HS-27A (cell line): Measurements from ENCODE around the gene FLT3.
"Not testable (repeated sequence)": the region's sequence is repeated elsewhere in the genome, so short reads cannot be mapped to it uniquely, and the experiment has no call there.

Experiments used
- DNase-seq: peaks from one replicate; pipeline ENCODE4 v3.0.0-alpha.2; 2012; ENCODE audit warnings: low read depth, missing footprints

Gene FLT3

GRCh38 chr13:27972478-27972820 lies 127.9 kb downstream of the FLT3 start:
- DNase-seq: no peak

DNA sequence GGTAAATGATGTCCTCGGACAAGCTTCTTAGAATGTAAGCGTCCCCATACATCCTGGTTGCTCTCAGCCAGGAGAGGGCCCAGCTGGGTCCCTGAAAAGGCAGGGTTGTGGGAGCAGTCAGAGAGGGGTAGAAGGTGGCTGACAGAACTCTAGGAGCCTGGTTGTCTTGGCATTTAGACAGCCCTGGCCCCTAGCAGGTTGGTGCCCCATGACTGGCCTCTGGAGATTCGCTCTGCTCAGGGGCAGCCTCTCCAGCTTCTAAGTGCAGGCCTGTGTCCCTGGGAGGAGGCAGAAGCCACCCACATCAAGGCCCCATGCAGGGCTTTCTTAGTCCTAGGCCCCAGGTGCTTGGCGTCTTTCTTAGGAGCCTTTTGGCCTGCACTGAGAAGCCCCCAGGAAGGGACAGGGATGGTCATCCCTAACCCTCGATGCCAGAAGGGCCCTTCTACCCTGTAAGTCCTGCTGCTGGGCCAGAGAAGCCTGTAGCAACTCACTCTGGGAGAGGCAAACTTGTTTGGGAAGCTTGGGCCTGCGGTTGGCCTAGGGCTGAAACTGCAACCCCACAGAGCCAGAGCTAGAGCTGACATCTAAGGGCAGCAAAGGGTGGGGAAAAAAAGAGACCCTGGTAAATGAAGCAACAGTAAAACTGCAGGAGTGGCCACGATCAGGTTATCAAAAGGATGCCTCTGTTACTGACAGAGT lies 128.4 kb downstream of the FLT3 start:
- DNase-seq: no peak

- DNase-seq: no peak
Measured at GRCh38 chr13:27971236-27971645, 129.1 kb downstream of the FLT3 start.

DNA sequence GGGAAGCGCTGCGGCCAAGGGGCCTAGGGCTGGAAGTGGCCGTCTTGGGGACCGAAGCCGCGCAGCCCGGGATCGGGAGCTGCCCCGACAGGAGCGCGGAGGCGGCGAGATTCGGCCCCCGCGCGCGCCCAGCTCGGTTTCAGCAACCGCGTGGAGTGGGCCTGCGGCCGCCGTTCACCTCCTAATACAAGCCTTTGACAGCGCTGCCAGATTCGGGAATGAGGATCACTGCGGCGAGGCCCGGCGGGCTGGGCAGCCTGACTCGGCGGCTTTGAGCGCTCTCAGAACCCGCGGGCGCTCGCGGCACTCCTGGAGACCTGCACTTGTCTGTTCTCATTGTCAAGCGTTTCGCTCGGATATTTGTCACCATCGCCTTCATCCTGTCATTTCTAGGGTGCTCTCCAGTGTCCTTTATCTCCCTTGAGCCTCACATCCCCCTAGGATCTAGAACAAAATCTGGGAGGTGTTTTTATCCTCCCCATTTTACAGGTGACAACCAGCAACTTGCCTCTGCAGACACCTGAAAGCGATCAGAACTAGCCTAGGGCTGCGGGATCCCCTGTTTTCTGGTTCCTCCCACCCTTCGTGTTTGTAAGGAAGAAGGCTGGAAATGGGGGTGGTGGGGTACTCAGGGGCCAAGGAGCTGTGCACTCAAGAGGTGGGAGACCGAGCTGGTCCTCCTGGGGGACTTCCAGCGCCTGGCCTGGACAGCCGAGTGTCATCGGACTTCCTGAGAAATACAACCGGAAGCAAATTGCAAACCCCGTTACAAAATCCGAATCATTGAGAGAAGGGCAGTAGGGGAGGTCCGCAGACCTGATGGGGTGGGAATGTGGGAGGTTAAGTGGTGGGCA lies 129.8 kb downstream of the FLT3 start:
- no peak for DNase-seq

- no peak for DNase-seq
Measured at GRCh38 chr13:27969866-27970229, 130.5 kb downstream of the FLT3 start.

- no peak for DNase-seq
Measured at GRCh38 chr13:27969082-27969865, 131.1 kb downstream of the FLT3 start, which contains the start of gene CDX2. CDX2 (minus strand) TSS chr13:27969315; CDS start chr13:27969006, 309 bp downstream.

- no peak for DNase-seq
Measured at GRCh38 chr13:27968316-27969081, 131.9 kb downstream of the FLT3 start.

DNA sequence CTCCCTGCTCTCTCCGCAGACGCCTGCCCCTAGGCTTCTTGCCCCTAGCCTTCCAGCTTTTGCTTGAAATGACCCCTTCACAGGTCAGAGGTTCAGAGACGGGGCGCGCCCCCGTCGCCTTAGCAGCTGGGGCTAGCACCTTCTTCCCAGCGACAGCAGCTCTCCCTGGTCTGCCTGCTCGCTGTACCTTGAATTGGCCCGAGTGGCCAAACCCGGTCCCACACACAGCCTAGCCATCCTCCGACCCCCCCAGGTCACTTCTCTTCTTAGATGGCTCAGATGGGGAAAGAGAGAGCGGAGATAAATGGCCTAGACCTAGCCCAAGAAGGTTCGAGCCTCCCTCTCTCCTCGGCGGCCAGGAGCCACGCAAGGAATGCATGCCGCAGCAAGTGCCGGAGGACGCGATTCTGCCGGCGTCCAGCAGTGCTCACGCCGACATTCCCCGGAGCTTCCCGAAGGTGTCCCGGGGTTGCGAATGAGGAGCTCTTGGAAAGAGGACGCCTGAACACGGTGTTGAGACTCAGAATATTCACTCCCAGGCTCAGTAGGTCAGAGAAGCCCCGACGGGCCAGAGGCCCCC lies 132.6 kb downstream of the FLT3 start:
- no peak for DNase-seq

GRCh38 chr13:27967203-27967735 lies 133.1 kb downstream of the FLT3 start:
- DNase-seq: no peak

DNA sequence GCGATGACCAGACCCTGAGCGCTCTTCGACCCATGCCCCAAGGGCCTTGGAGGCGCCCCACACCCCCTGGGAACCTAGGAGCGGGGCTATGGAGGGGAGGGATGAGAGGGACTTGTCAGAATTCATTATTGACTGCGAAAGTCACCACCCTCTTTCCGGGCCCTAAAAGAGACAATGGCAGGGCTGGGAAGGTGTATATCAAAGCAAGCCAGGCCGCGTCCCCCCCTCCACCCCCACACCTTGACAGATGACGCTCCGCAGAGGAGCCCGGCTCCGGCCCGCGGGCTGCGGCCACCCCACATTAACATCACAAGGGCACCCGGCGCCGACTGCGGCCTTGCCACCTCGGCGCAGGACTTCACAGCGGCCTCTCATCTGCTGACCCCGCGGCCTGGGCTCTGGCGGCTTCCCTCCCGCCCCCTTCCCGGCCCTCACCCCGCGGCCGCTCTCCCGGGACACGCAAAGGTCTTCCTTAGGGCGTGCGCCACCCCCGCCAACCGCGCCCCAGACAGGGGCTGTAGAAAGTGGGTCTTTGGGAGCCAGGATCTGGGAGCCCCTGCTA lies 133.7 kb downstream of the FLT3 start:
- DNase-seq: no peak

GRCh38 chr13:27965740-27966640 lies 134.4 kb downstream of the FLT3 start:
- no peak for DNase-seq

- DNase-seq: no peak
Measured at GRCh38 chr13:27965343-27965739, 135.0 kb downstream of the FLT3 start.

GRCh38 chr13:27964741-27965323 lies 135.5 kb downstream of the FLT3 start:
- no peak for DNase-seq

DNA sequence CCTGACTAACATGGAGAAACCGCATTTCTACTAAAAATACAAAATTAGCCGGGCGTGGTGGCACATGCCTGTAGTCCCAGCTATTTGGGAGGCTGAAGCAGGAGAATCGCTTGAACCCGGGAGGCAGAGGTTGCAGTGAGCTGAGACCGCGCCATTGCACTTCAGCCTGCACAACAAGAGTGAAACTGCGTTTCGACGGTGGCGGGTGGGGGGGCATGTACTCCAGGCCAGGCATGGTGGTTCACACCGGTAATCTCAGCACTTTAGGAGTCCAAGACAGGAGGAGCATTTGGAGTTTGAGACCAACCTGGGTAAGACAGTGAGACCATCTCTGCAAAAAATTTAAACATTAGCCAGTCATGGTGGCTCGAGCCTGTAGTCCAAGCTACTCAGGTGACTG lies 136.2 kb downstream of the FLT3 start:
- DNase-seq: not testable (repeated sequence)

- DNase-seq: no peak
Measured at GRCh38 chr13:27963491-27963890, 136.9 kb downstream of the FLT3 start.

DNA sequence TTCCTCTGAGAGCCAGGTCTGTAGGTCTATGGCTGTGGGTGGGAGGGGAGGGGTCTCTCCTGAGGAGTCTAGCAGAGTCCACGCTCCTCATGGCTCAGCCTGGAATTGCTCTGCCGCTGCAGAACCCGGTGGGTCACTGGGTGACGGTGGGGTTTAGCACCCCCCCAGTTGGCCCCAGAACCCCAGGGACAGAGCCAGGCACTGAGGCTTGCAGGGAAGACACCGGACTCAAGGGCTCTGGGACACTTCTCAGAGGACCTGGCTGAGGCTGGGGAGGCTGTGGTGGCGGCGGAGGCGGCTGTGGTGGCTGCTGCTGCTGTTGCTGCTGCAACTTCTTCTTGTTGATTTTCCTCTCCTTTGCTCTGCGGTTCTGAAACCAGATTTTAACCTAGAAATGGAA lies 137.4 kb downstream of the FLT3 start:
- DNase-seq: no peak

- no peak for DNase-seq
Measured at GRCh38 chr13:27962128-27962841, 138.1 kb downstream of the FLT3 start.

GRCh38 chr13:27961227-27962085 lies 138.9 kb downstream of the FLT3 start:
- DNase-seq: no peak
